ENCODE data around the gene LIN54. TPM values are rescaled to one million over a fixed set of nuclear protein-coding genes. Genes with fewer than 3 reads are reported as not detected.
"Not testable (repeated sequence)": the region's sequence is repeated elsewhere in the genome, so short reads cannot be mapped to it uniquely, and the experiment has no call there.

The LIN54 gene
- 10 to 100 TPM; 25.8 to 27.9 TPM for total RNA-seq

DNA sequence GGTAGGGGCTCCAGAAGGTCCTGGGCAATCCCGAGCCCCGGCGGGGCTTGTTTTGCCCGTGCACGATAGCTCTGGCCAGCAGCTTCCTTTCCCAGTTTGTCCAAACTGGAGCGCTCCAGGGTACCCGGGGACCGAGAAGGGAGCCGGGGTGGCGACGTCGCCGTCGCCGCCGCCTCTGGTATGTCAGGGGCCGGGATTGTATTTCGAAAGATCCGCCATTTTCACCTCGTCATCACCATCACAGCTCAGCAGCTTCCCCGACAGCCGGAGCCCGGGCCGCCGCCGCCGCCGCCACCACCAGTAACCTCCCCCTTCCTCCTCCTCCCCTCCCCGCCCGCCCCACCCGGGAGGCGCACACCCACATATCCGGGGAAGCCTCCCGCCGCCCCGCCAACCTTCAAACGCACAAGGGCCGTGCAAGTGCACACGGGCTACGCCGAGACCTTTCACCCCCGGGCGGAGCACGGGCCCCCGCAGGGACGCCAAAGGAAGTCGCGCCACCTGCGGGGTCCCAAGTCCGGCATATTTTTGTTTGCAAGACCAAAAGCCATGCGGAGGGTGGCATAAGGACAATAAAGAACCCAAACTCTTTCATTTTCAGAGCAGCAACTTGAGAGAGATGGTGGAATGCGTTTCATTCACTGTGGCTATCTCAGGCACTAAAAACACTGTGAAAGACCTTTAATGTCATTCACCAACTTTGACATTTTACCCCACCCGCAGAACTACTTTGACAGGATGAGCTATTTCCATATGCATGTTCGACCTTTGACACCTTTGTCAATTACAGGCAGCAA, at the start of gene LIN54:
LIN54 (minus strand) TSS at position 302 of the 797 bp plus-strand sequence. CDS start 25,979 bp downstream, outside the sequence.
- DNase-seq (peak; percentile 88 to 91), ATAC-seq (replicated peaks in 1 of 2) (peak; percentile 63)
- peak within 1 kb of the TSS; percentile 99 for H3K27ac Mint-ChIP-seq
- no peaks in the 10 kb centered on the region for H3K9me3 Mint-ChIP-seq
- peak within 1 kb of the TSS; percentile 93 to 97 for H3K4me3 Mint-ChIP-seq
- peaks cover 60% of the 10 kb centered on the region for H3K4me1 Mint-ChIP-seq (ENCODE audit: low read depth)
- H3K27me3 Mint-ChIP-seq (ENCODE audit: low read depth) = no peaks in the 10 kb centered on the region
- H3K36me3 Mint-ChIP-seq (ENCODE audit: insufficient read depth in 2 of 2) = peaks cover 2 to 7% of the 10 kb centered on the region in 2 donors

DNA sequence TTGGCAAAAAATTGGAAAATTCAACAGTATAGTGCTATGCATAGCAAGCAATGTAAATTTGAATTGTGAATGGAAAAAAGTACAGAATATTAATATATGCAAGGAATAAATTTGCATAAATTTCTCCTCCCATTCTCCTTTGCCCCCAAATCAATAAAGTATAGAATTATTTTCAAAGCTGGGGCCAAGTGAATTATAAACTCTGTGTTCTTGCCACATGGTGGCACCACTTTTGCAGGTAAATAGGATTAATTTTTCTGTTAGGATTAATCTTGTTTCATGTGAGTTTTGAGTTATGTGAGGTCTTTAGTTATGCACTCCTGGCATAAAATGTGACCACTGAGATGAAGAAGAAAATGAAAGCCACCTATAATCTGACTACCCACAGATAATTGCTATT, 44.3 kb upstream of the LIN54 start:
- Mint-ChIP-seq H3K27me3 (ENCODE audit: low read depth) (no peaks in the 10 kb centered on the region), H3K27ac (no peak overlapping the region), H3K36me3 (ENCODE audit: insufficient read depth in 2 of 2) (peaks cover 0 to 12% of the 10 kb centered on the region in 2 donors), H3K4me3 (no peak overlapping the region), H3K9me3 (no peaks in the 10 kb centered on the region), H3K4me1 (ENCODE audit: low read depth) (no peaks in the 10 kb centered on the region)
- ATAC-seq (replicated peaks in 1 of 2) (no peak), DNase-seq (peak in 1 of 2 donors; percentile 10)

DNA sequence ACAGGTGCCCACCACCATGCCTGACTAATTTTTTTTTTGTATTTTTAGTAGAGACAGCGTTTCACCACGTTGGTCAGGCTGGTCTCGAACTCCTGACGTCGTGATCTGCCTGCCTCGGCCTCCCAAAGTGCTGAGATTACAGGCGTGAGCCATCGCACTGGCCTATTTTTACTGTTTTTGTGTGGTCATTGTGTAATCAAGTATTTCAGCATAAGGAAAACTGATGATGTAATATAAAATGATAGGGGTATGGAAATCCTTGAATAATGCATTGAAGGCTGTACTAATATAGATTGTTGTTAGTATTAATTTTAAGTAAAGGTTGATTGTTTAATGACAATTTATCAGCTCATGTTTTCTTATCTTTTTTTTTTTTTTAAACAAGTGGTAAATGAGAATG, 38.2 kb upstream of the LIN54 start:
- not testable (repeated sequence) for H3K4me1 Mint-ChIP-seq (ENCODE audit: low read depth); DNase-seq; H3K27me3 Mint-ChIP-seq (ENCODE audit: low read depth); H3K27ac Mint-ChIP-seq; ATAC-seq (replicated peaks in 1 of 2); H3K4me3 Mint-ChIP-seq; H3K9me3 Mint-ChIP-seq
- peaks cover 0 to 15% of the 10 kb centered on the region in 2 donors for H3K36me3 Mint-ChIP-seq (ENCODE audit: insufficient read depth in 2 of 2)

DNA sequence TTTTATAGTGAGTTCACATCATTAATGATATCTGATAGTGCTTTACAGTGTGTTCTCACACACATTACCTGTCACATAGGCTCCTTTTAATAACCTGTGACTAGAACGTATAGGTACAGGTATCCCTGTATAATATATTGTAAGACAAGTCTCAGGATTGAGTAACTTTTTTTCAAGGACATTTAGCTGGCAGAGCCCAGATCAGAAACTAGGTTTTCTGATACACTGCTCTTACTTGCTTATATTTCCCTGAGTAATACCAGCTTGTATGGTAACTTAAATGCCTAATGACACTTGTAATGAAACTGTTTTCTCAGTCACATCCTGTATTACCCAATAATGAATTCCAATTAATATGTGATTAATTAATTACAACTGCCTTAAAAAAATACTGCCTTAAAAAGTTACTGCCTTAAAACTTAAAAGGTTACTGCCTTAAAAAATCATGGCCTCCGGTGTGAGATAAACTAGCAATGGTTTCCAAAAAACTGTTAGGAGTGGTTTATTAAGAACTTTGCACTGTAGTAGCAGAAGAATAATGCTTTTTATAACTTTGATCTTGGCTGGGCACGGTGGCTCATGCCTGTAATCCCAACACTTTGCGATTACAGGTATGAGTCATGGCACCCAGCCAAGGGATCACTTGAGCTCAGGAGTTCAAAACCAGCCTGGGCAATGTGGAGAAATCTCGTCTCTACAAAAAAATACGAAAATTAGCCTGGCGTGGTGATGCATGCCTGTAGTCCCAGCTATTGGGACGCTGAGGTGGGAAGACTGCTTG, 36.3 kb upstream of the LIN54 start:
- Mint-ChIP-seq H3K27me3 (ENCODE audit: low read depth) (no peaks in the 10 kb centered on the region), H3K4me3 (no peak overlapping the region), H3K9me3 (no peaks in the 10 kb centered on the region), H3K4me1 (ENCODE audit: low read depth) (peaks cover 9% of the 10 kb centered on the region), H3K36me3 (ENCODE audit: insufficient read depth in 2 of 2) (peaks cover 0 to 14% of the 10 kb centered on the region in 2 donors), H3K27ac (no peak overlapping the region)
- no peak for DNase-seq
- no peak for ATAC-seq (replicated peaks in 1 of 2)

DNA sequence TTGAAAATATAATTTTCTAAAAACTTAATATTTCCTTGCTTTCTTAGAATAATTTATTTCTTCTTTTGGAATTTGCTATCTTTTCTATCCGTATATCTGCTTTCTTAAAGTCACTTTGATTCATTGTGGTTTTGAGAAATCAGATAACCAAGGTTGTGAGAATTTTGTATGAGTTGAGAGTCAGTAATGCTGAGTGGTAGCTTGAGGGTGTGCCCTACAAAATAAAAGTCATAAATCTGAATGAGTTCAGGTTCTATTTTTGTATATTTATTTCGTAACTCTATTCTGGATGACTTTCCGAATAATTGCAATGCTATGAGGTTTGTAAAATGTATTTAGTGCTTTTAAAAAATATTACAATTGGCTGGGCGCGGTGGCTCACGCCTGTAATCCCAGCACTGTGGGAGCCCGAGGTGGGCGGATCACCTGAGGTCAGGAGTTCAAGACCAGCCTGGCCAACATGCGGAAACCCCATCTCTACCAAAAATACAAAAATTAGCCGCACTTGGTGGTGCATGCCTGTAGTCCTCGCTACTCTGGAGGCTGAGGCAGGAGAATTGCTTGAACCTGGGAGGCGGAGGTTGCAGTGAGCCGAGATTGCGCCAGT, 33.3 kb upstream of the LIN54 start:
- peaks cover 0 to 1% of the 10 kb centered on the region in 2 donors for H3K36me3 Mint-ChIP-seq (ENCODE audit: insufficient read depth in 2 of 2)
- H3K4me1 Mint-ChIP-seq (ENCODE audit: low read depth) = peaks cover 23% of the 10 kb centered on the region
- no peak overlapping the region for H3K4me3 Mint-ChIP-seq
- no peak for DNase-seq
- H3K27ac Mint-ChIP-seq = no peak overlapping the region
- H3K9me3 Mint-ChIP-seq = no peaks in the 10 kb centered on the region
- ATAC-seq (replicated peaks in 1 of 2) = no peak
- no peaks in the 10 kb centered on the region for H3K27me3 Mint-ChIP-seq (ENCODE audit: low read depth)

DNA sequence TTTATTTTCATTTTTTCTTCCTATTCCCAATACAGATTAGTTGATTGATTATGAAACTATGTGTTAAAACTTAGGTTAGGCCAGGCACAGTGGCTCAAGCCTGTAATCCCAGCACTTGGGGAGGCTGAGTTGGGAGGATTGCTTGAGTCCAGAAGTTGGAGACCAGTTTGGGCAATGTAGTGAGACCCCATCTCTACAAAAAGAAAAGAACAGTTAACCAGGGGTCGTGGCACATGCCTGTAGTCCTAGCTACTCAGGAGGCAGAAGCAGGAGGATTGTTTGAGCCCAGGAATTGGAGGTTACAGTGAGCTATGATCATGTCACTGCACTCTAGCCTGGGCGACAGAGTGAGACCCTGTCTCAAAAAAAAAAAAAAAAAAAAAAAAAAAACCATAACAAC, 32.5 kb upstream of the LIN54 start:
- not testable (repeated sequence) for H3K27ac Mint-ChIP-seq; H3K4me3 Mint-ChIP-seq; H3K9me3 Mint-ChIP-seq; H3K36me3 Mint-ChIP-seq (ENCODE audit: insufficient read depth in 2 of 2); H3K27me3 Mint-ChIP-seq (ENCODE audit: low read depth); DNase-seq; ATAC-seq (replicated peaks in 1 of 2)
- peaks cover 27% of the 10 kb centered on the region for H3K4me1 Mint-ChIP-seq (ENCODE audit: low read depth)

DNA sequence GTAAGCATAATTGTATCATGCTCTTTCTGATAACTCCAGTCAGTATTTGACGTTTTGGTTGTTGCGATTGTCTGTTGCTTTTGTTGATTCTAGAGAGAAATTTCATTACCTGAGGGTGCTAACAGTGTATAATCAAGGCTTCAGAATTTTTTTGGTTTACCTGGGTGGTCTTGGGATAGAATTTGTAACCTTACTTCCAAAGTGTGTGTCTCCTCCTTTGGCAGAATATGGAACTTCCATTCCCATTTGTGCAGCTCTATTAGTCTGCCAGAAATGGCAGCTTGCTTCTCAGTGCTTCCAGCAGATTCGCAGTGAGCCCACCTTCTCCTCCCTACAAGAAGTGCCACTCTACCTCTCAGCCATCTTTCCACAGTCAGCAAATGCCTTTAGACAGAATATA, 29.6 kb upstream of the LIN54 start:
- no peaks in the 10 kb centered on the region for H3K9me3 Mint-ChIP-seq
- DNase-seq (no peak), ATAC-seq (replicated peaks in 1 of 2) (no peak)
- no peaks in the 10 kb centered on the region for H3K27me3 Mint-ChIP-seq (ENCODE audit: low read depth)
- no peak overlapping the region for H3K4me3 Mint-ChIP-seq
- no peak overlapping the region for H3K27ac Mint-ChIP-seq
- H3K36me3 Mint-ChIP-seq (ENCODE audit: insufficient read depth in 2 of 2) = no peaks in the 10 kb centered on the region
- peaks cover 48% of the 10 kb centered on the region for H3K4me1 Mint-ChIP-seq (ENCODE audit: low read depth)

DNA sequence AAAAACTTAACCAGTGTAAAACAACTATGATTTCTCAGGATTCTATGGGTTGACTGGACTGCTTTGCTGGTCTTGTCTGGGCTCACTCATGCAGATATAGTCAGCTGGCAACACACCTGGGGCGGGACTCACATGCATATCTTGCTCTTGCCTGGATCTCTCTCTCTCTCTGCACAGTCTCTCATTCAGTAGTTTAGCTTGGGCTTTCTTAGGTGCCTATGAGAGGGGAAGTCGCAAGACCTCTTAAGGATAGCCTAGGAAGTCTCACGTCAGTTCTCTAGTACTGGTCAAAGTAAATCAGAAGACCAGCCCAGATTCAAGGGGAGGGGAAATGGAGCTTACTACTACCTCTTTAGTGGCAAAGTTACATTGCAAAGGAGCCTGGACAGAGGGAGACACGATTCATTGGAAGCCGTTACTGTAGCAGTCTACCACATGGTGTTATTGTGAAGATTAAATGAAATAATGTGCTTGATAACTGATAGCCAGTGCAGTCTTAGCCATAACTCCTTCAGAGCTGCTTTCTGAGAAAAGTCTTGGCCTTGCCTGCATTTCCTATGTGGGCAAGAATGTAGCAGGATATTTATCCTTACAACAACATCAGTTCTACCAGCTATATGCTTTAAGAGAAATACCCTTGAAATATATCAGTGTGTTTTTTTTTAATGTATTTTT, 26.5 kb upstream of the LIN54 start:
- H3K9me3 Mint-ChIP-seq = no peaks in the 10 kb centered on the region
- peaks cover 39% of the 10 kb centered on the region for H3K4me1 Mint-ChIP-seq (ENCODE audit: low read depth)
- H3K27ac Mint-ChIP-seq = no peak overlapping the region
- peaks cover 0 to 2% of the 10 kb centered on the region in 2 donors for H3K36me3 Mint-ChIP-seq (ENCODE audit: insufficient read depth in 2 of 2)
- DNase-seq (no peak), ATAC-seq (replicated peaks in 1 of 2) (no peak)
- H3K27me3 Mint-ChIP-seq (ENCODE audit: low read depth) = no peaks in the 10 kb centered on the region
- peak overlapping the region; percentile 96 to 97 for H3K4me3 Mint-ChIP-seq

DNA sequence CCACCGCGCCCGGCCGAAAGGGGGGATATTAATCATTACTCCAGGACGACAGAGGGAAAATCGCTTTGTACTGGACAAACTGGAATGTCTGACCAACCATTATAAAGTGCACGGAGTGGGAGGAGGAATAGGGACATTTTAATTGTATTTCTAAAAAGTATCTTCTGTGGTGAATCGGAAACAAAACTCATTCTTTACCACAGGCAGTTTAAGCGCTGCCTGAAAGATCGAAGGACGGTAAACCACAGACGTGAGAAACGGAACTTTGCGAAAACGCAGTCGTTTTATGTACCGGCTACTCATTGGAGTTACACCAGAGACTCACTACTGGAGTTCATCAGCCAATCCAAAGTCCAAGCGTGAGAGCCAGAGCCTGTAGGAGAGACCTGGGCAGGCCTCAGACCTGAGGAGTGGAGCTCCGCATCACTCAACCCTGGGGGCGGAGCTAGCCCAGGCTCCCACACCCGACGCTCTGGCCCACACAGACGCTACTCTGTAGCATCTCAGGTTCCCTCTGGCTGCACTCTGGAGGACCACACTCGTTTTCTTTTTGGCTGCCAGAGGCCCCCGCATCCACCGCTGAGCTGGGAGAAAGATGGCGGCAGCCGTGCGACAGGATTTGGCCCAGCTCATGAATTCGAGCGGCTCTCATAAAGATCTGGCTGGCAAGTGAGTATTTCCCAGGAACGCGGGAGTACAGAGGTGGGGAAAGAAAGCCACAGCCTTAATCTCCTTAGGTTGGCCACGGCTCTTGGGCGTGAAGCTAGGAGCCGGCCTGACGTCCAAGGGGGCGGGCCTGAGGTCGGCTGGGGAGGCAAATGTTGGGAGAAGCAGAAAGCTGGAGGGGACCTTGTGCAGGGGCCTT, 24.2 kb upstream of the LIN54 start, which contains the start of gene COPS4:
COPS4 (plus strand) TSS at position 554 of the 865 bp plus-strand sequence; CDS start at position 596, 42 bp downstream.
- Mint-ChIP-seq H3K27me3 (ENCODE audit: low read depth) (no peaks in the 10 kb centered on the region), H3K36me3 (ENCODE audit: insufficient read depth in 2 of 2) (peaks cover 0 to 2% of the 10 kb centered on the region in 2 donors), H3K9me3 (no peaks in the 10 kb centered on the region)

DNA sequence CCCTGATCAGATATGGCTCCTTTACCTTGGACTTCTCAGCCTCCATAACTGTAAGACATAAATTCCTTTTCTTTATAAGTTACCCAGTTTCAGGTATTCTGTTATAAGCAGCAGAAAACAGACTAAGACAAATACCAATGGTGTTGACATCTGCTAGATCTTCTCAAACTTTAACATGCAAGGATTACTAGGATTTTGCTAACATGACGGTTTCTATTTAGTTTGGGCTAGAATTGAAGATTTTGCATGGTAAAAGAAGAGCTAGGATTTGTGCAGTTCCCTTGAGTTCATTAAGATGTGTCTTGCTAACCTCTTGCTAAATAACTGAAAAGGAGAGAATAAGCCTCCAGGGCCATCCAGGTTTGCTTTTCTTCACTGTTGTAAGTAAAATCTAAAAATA, 19.1 kb upstream of the LIN54 start:
- H3K27me3 Mint-ChIP-seq (ENCODE audit: low read depth) = no peaks in the 10 kb centered on the region
- ATAC-seq (replicated peaks in 1 of 2) (no peak), DNase-seq (no peak)
- no peak overlapping the region for H3K4me3 Mint-ChIP-seq
- H3K27ac Mint-ChIP-seq = no peak overlapping the region
- no peaks in the 10 kb centered on the region for H3K4me1 Mint-ChIP-seq (ENCODE audit: low read depth)
- peaks cover 0 to 2% of the 10 kb centered on the region in 2 donors for H3K9me3 Mint-ChIP-seq
- peaks cover 2 to 5% of the 10 kb centered on the region in 2 donors for H3K36me3 Mint-ChIP-seq (ENCODE audit: insufficient read depth in 2 of 2)

More for the DNA sequence above, 24.2 kb upstream of the LIN54 start, which contains the start of gene COPS4:
- Mint-ChIP-seq H3K27ac (peak within 1 kb of the TSS; percentile 96), H3K4me3 (peak within 1 kb of the TSS; percentile 96 to 97), H3K4me1 (ENCODE audit: low read depth) (peaks cover 30% of the 10 kb centered on the region)
- peak; percentile 98 to 99 for ATAC-seq (replicated peaks in 1 of 2)
- DNase-seq = peak; percentile 94 to 97

DNA sequence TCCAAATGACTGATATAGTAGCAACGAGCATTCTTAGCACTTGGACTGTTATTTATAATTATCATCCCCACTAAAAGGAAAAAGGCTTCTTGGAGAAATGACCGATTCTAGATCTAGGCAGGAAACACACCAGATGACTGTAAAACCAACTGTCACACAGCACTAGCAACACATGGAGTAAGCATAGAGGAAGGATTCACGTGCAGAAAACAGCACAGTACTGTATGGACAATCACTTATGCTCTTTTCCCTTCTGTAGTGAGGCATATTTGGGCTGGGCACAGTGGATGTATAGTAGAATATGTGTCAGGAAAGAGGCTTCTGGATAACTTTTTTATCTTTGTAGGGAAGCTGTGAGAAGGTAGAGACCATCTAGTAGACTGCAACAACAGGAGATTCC, 18.4 kb upstream of the LIN54 start:
- ATAC-seq (replicated peaks in 1 of 2) = no peak
- Mint-ChIP-seq H3K4me3 (no peak overlapping the region), H3K9me3 (peaks cover 0 to 2% of the 10 kb centered on the region in 2 donors), H3K36me3 (ENCODE audit: insufficient read depth in 2 of 2) (peaks cover 2 to 5% of the 10 kb centered on the region in 2 donors), H3K4me1 (ENCODE audit: low read depth) (no peaks in the 10 kb centered on the region), H3K27ac (no peak overlapping the region), H3K27me3 (ENCODE audit: low read depth) (no peaks in the 10 kb centered on the region)
- DNase-seq = no peak

DNA sequence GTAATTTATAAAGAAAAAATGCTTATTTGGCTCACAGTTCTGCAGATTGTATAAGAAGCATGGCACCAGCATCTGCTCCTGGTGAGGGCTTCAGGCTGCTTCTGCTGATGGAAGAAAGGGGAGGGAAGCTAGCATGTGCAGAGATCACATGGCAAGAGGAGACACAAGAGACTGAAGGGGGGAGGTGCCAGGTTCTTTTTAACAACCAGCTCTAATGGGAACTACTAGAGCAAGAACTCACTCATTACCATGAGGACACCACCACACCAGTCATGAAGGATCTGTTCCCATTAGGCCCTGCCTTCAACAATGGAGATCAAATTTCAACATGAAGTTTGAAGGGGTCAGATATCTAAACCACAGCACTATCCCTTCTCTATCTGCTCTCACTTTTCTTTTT, 14.9 kb upstream of the LIN54 start:
- Mint-ChIP-seq H3K9me3 (peaks cover 0 to 2% of the 10 kb centered on the region in 2 donors), H3K4me1 (ENCODE audit: low read depth) (peaks cover 8% of the 10 kb centered on the region), H3K36me3 (ENCODE audit: insufficient read depth in 2 of 2) (peaks cover 2 to 5% of the 10 kb centered on the region in 2 donors), H3K27ac (no peak overlapping the region), H3K27me3 (ENCODE audit: low read depth) (no peaks in the 10 kb centered on the region), H3K4me3 (no peak overlapping the region)
- ATAC-seq (replicated peaks in 1 of 2) (no peak), DNase-seq (no peak)
